ENCODE data around the gene FDX2. TPM values are rescaled to one million over a fixed set of nuclear protein-coding genes. Genes with fewer than 3 reads are reported as not detected.
A peak's percentile ranks its signal among the peaks of the same experiment; 100 is the strongest.

The FDX2 gene
- total RNA-seq (10 to 100 TPM; 25.2 to 45.9 (median 31.9) TPM), polyA plus RNA-seq (10 to 100 TPM; 19.2 to 21.6 (median 20.1) TPM)

- Histone ChIP-seq H3K4me1 (peaks cover 0 to 18% (median 13%) of the 10 kb centered on the region in 4 donors), H3K4me3 (peak within 1 kb of the TSS; percentile 64 to 89 (median 78)), H3K27me3 (no peaks in the 10 kb centered on the region), H3K36me3 (peaks cover 20 to 50% (median 27%) of the 10 kb centered on the region in 4 donors), H3K27ac (peak within 1 kb of the TSS; percentile 58 to 75 (median 67)), H3K9me3 (no peaks in the 10 kb centered on the region)
- intact Hi-C loops (cut with DNase I): no loop called here
- TF ChIP-seq POLR2A (IDR thresholded peaks at IDR 0.05): no peak
- TF ChIP-seq POLR2AphosphoS5 (IDR thresholded peaks at IDR 0.05): peak in 3 of 4 donors; percentile 37 to 76 (median 74)
- WGBS, 2 donors: 1% methylated on average over 55 of the region's 55 CpGs
- peak; percentile 90 for DNase-seq
Measured at GRCh38 chr19:10315335-10316214, at the start of gene FDX2. Gene FDX2, minus strand, starts transcription at chr19:10316015. Its CDS starts 19 bp downstream, at chr19:10315996.

DNA sequence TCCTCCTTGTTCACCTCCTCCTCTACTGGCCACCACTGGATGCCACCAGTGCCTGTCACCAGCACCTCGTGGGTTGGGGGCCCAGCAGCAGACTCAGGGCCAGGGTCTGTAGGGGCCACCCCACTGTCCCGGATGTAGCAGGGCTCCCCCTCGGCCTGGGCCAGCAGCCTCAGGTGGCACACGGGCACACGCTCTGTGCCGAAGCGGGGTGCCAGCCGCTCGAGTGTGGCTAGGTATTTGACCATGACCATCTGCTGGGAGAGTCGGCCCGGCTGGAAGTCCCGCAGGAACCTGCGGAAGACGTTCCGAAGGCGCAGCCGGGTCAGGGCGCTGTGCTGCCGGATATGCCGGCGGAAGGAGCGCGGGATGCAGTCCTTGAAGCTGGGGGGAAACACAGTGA, 49.7 kb upstream of the FDX2 start:
- peaks cover 22 to 97% (median 45%) of the 10 kb centered on the region in 4 donors for H3K36me3 ChIP-seq
- H3K27me3 ChIP-seq: no peaks in the 10 kb centered on the region
- no peak overlapping the region for H3K4me3 ChIP-seq
- H3K27ac ChIP-seq: no peak overlapping the region
- H3K4me1 ChIP-seq: no peaks in the 10 kb centered on the region
- 96 to 97% methylated on average over 23 of the region's 23 CpGs for WGBS, 2 donors
- no peak for DNase-seq
- intact Hi-C loops (cut with DNase I): no loop called here
- no peak for TF ChIP-seq POLR2AphosphoS5 (IDR thresholded peaks at IDR 0.05)
- H3K9me3 ChIP-seq: no peaks in the 10 kb centered on the region

DNA sequence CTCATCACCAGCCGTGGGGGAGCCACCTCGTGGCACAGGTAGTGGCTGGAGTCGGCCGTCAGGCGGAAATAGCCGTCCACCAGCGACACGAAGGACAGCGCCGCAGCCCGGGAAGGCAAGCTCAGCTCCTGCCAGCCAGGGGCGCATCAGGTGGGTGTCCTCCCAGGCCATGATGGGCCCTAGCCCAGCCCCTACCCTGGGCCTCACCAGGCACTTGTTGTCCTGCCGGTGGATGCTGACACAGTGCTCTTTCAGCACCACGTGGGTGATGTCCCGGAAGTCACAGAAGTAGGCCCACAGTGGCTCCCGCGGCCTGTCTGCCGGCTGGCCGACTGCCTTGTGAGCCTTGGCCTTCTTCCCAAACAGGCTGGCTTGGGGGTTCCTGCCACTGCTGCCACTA, 48.8 kb upstream of the FDX2 start:
- Histone ChIP-seq H3K27me3 (no peaks in the 10 kb centered on the region), H3K4me3 (no peak overlapping the region), H3K9me3 (no peaks in the 10 kb centered on the region), H3K4me1 (no peaks in the 10 kb centered on the region), H3K27ac (no peak overlapping the region), H3K36me3 (peaks cover 21 to 99% (median 45%) of the 10 kb centered on the region in 4 donors)
- no peak for TF ChIP-seq POLR2AphosphoS5 (IDR thresholded peaks at IDR 0.05)
- no peak for DNase-seq
- 93 to 94% methylated on average over 19 of the region's 19 CpGs for WGBS, 2 donors
- intact Hi-C loops (cut with DNase I): no loop called here

GRCh38 chr19:10363789-10364281, 48.0 kb upstream of the FDX2 start:
- intact Hi-C loops (cut with DNase I): no loop called here
- H3K4me3 ChIP-seq: no peak overlapping the region
- TF ChIP-seq POLR2AphosphoS5 (IDR thresholded peaks at IDR 0.05) (no peak), EP300 (IDR thresholded peaks at IDR 0.05) (no peak), POLR2A (IDR thresholded peaks at IDR 0.05) (no peak), CTCF (IDR thresholded peaks at IDR 0.05) (no peak)
- peaks cover 18 to 99% (median 49%) of the 10 kb centered on the region in 4 donors for H3K36me3 ChIP-seq
- no peak for DNase-seq
- no peaks in the 10 kb centered on the region for H3K9me3 ChIP-seq
- no peaks in the 10 kb centered on the region for H3K4me1 ChIP-seq
- no peak overlapping the region for H3K27ac ChIP-seq
- 93 to 94% methylated on average over 12 of the region's 12 CpGs for WGBS, 2 donors
- no peaks in the 10 kb centered on the region for H3K27me3 ChIP-seq

DNA sequence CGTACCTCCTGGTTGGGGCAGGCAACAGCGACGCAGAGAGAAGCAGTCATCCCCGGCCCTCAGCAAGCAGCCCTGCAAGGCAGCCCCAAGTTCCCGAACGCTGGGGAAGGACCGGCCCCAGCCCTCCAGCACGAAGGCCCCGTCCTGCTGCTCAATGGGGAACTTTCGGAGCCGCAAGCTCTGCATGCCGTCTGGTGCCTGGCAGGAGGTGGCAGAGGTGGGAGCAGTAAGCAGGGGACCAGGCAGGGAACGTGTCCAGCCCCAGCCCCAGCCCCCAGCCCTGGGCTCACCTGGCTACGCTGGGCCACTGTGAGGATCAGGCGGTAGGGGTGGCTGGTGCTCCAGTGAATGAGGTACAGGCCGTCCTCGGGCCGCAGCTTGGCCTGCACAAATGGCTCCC, 46.4 kb upstream of the FDX2 start:
- Histone ChIP-seq H3K36me3 (peaks cover 18 to 98% (median 42%) of the 10 kb centered on the region in 4 donors), H3K27ac (no peak overlapping the region), H3K9me3 (no peaks in the 10 kb centered on the region), H3K27me3 (no peaks in the 10 kb centered on the region), H3K4me1 (no peaks in the 10 kb centered on the region), H3K4me3 (no peak overlapping the region)
- TF ChIP-seq EP300 (IDR thresholded peaks at IDR 0.05): no peak
- no peak for TF ChIP-seq POLR2AphosphoS5 (IDR thresholded peaks at IDR 0.05)
- no peak for TF ChIP-seq POLR2A (IDR thresholded peaks at IDR 0.05)
- no peak for TF ChIP-seq CTCF (IDR thresholded peaks at IDR 0.05)
- intact Hi-C loops (cut with DNase I): no loop called here
- 96 to 98% methylated on average over 18 of the region's 18 CpGs for WGBS, 2 donors
- no peak for DNase-seq

GRCh38 chr19:10361569-10362011, 45.8 kb upstream of the FDX2 start:
- peaks cover 18 to 98% (median 37%) of the 10 kb centered on the region in 4 donors for H3K36me3 ChIP-seq
- intact Hi-C loops (cut with DNase I): no loop called here
- H3K9me3 ChIP-seq: no peaks in the 10 kb centered on the region
- H3K27me3 ChIP-seq: no peaks in the 10 kb centered on the region
- H3K4me3 ChIP-seq: no peak overlapping the region
- TF ChIP-seq EP300 (IDR thresholded peaks at IDR 0.05) (no peak), CTCF (IDR thresholded peaks at IDR 0.05) (no peak), POLR2A (IDR thresholded peaks at IDR 0.05) (no peak), POLR2AphosphoS5 (IDR thresholded peaks at IDR 0.05) (no peak)
- H3K27ac ChIP-seq: no peak overlapping the region
- no peaks in the 10 kb centered on the region for H3K4me1 ChIP-seq
- no peak for DNase-seq
- WGBS, 2 donors: 87 to 88% methylated on average over 16 of the region's 16 CpGs

Data from sigmoid colon (tissue), 7 donors.